GM10266 (cell line): ENCODE measurements around the gene C1RL.

ENCODE experiments used
- DNase-seq: peaks from one replicate; pipeline ENCODE4 v3.0.0; 2012; ENCODE audit errors: extremely low spot score
- TF ChIP-seq, protein P1 (sequence below): IDR thresholded peaks from 2 replicates; pipeline ENCODE4 v1.5.1; 2012; ENCODE audit warnings: mild to moderate bottlenecking, low read depth; ENCODE audit not compliant: control insufficient read depth, insufficient read depth; ENCODE audit errors: missing control alignments

C1RL gene

DNA sequence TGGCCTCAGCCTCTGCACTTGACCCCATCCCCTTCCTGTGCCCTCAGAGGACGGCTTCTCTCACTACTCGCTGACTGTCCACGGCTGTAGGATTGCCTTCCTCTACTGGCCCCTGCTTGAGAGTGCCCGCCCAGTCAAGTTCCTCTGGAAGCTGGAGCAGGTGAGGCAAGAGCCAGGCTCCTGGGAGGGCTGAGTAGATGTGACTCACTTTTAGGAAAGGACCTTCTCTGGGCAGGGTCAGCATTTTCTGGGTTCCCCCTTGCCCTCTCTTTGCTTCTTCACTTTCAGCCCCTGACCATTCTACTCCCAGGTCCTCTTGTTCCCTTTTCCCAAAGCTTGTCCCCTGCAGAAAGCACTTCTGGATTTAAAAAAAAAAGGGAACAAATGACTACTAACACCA is 28.9 kb upstream of the C1RL start:
- TF ChIP-seq, protein P1, sequence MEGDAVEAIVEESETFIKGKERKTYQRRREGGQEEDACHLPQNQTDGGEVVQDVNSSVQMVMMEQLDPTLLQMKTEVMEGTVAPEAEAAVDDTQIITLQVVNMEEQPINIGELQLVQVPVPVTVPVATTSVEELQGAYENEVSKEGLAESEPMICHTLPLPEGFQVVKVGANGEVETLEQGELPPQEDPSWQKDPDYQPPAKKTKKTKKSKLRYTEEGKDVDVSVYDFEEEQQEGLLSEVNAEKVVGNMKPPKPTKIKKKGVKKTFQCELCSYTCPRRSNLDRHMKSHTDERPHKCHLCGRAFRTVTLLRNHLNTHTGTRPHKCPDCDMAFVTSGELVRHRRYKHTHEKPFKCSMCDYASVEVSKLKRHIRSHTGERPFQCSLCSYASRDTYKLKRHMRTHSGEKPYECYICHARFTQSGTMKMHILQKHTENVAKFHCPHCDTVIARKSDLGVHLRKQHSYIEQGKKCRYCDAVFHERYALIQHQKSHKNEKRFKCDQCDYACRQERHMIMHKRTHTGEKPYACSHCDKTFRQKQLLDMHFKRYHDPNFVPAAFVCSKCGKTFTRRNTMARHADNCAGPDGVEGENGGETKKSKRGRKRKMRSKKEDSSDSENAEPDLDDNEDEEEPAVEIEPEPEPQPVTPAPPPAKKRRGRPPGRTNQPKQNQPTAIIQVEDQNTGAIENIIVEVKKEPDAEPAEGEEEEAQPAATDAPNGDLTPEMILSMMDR, result no peak
- no peak for DNase-seq

DNA sequence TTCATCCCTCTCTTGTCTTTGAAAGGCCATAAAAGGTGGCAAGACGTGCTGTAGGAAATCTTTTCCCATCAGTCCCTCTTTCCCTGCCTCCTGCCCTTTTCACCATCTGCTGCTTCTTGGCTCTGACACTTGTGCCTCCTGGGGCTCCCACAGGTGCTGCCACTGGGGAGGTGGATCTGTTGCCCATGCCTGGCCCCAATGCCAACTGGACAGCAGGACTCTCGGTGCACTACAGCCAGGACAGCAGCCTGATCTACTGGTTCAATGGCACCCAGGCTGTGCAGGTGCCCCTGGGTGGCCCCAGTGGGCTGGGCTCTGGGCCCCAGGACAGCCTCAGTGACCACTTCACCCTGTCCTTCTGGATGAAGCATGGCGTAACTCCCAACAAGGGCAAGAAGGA is 27.7 kb upstream of the C1RL start:
- TF ChIP-seq, protein P1, result no peak
- no peak for DNase-seq

DNA sequence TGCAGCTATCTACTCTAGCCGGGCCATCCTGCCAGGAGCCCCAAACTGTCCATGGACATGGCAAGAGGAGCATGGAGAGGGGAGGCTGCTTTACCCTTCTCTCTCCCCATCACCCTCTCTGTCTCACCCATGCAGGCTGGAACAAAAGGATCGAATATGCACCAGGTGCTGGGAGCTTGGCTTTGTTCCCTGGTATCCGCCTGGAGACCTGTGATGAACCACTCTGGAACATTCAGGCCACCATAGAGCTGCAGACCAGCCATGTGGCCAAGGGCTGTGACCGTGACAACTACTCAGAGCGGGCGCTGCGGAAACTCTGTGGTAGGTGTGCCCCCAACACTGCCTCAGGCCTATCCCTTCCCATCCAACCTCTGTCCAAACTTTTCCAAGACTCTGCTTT is 27.1 kb upstream of the C1RL start:
- no peak for DNase-seq
- TF ChIP-seq, protein P1, result no peak

DNA sequence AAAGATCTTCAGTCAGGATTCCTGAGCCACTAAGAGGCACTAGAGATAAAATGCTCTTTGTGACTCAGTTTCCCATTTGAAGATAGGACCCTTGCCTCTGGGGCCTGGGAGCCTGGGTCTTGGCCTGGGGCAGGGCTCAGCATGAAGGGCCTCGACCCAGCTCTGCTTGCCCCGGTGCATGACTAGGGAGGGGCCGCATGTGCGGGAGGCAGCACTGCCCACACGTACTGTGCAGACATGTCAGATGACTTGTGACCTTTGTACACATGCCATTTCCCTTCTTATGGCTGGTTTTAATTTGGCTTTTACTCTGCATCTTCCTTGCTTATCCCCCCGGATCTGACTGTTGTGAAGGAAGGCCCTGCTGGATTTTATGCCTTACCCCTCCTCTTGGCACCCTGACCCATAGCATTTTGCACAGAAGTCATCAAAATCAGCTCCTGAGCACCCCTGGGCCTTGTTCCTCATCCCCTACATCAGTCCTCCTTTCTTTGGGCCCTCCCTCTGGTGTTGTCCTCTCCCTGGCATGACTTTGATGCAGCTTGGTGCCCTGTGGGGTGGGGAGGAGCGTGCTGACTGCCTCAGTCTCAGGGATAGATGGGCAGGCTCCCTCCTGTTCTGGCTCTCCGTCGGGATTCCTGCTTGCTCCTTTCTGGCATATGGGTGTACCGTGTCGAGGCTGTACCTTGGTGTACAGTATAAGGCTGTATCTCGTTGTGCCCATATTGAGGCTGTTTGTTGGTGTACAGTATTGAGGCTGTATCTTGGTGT is 25.6 kb upstream of the C1RL start:
- TF ChIP-seq, protein P1, result no peak
- no peak for DNase-seq

DNA sequence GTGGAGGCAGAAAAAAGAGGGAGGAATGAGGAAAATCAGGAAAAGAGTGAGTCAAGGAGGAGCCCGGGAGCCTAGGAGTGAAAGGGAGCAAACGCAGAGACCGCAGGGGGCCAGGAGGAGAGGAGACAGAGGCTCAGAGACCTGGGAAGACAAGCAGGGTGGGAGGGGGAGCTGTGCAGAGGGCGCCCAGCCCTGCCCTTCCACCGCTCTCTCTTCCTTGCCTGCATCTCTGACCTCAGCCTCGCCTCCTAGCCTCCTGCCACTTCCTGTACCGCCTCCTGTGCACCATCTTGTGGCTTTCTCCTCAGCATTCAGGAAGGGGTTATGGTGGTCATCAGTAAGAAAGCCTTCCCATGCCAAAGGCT is 22.5 kb upstream of the C1RL start:
- DNase-seq, result peak; percentile 33
- TF ChIP-seq, protein P1, result no peak

DNA sequence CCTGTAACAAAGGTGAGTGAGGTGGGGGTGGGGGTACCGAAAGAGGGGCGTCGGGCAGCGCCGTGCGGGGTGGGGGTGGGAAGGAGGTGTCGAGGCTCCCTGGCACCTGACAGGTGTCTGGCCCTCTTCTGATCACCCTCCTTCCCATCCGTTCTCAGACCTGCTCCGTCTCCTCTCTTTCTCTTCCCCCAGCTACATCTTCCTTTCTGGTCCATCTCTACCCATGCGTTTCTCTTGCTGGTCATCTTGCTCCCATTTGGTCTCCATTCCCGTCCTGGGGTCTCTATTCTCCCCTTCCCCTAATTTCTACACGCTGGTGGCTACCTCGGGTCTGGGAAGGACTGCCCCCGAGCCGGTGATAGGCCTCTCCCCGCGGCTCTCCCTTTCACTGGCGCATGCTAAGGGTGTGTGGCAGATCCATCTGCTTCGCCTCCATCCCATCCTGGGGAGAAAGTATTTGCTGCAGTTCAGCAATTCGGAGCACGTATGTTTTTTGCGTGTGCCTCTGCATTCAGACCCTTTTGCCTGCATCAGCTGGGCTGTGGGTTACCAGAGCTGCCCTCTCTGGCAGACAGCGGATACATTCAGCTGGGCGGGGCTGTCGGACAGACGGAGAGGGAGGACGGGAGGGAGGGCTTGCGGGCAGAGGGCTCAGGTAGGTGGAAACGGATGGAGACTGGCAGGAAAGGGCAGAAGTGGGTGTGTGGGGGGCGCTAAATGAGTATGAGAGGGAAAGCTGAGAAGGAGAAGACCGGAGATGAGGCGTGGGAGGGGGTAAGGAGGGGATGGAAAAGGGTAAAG is 21.9 kb upstream of the C1RL start:
- TF ChIP-seq, protein P1, result no peak
- peak; percentile 53 for DNase-seq

DNA sequence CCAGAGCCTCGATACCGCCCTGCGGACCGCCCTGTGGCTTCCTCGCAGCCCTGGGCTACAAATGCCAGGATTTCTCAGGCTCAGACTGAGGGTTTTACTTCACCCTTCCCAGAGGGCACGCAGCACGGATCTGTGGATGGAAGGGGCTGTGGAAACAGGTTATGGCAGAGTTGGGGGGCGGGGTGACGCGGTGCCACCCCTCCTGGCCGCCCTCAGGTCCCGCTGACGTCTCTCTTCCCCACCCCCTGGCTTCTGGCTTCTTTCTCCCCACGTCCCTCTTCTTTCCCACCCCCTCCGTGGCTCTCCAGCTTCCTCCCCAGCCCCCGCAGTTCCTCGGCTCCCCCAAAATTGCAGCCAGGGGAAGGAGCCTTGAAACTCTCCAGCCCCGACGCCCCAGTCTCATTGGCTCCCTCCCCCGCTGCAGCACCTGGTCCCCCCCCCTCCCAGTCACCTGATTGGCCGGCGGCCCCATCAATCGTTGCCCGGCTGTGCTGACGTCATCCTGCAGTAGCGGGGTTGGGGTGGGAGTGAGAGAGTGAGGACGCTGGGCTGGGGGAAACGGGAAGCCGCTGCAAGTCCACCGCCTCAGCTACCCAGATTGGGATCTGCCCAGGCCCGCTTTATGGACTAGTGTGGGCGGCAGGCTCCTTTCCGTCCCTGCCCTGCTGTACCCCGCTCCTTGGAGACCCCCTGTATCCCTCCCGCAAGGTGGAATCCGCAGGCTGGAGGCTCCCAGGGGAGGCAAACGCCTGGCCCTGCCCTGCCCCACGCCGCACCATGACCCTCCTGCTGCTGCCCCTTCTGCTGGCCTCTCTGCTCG is 21.1 kb upstream of the C1RL start, which contains the start of gene CLSTN3:
Gene CLSTN3 (plus strand): TSS at position 500 of the 820 bp plus-strand sequence. CDS start 278 bp downstream, at position 778.
- peak; percentile 97 for DNase-seq
- TF ChIP-seq, protein P1, result no peak
